Brain pericyte (primary cell): ENCODE measurements around the gene CHRM2.
"Not testable (repeated sequence)": the region's sequence is repeated elsewhere in the genome, so short reads cannot be mapped to it uniquely, and the experiment has no call there.

Source experiments
- DNase-seq: peaks from one replicate; pipeline ENCODE4 v3.0.0-alpha.2; 2012; ENCODE audit warnings: low read depth, low spot score

The CHRM2 gene

DNA sequence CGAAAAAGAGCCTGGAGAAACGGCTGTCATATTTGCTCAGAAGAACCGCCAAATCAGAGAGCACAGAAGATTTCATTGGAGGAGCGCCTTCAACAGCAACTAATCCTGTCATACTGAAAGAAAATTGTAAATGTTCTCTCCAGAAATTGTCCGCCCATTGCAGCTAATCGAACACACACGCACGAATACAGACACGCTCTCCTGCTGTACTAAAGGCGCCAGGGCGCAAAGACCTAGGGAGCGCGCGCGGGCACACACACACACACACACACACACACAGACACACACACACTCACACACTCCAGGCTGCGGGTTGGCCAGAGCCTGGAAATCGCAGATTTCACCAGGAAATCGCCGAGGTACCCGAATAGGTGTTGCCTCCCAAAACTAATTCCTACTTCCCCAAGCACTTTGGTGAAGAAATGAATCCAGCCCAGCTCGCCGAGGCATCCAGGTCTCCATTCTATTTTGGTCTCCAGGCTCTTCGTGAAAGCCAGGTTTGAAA is at the start of gene CHRM2:
Gene CHRM2 (plus strand): TSS at position 157 of the 505 bp plus-strand sequence. CDS start 146,214 bp downstream, outside the sequence.
- no peak for DNase-seq

DNA sequence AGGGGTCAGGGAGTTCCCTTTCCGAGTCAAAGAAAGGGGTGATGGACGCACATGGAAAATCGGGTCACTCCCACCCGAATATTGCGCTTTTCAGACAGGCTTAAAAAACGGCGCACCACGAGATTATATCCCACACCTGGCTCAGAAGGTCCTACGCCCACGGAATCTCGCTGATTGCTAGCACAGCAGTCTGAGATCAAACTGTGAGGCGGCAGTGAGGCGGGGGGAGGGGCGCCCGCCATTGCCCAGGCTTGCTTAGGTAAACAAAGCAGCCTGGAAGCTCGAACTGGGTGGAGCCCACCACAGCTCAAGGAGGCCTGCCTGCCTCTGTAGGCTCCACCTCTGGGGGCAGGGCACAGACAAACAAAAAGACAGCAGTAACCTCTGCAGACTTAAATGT is 37.1 kb upstream of the CHRM2 start:
- not testable (repeated sequence) for DNase-seq

DNA sequence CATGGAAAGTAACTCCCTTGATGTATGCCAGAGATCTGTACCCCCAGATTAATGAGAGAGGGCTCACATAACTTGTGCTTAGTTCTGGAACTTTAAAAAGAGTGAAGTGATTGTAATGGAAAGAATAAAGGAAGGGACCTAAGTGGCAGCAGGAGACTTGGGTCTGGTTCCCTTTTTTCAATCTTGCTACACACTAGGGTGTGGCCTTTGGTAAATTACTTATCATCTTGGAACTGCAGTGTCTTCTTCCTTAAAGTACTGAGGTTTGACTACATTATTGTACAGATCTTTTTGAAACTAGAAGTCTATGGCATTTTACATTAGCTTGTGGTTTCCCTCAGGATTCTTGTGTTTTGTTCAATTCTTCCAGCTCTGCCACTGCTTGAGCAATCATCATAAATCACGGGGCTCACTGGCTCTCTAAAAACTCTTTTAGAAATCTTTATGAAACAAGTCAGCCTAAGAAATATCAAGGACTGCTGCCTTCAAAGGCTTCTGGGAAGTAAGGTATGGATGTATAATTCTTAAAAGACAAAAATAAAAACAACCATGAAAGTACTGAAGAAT is 22.5 kb upstream of the CHRM2 start:
- DNase-seq, result no peak

DNA sequence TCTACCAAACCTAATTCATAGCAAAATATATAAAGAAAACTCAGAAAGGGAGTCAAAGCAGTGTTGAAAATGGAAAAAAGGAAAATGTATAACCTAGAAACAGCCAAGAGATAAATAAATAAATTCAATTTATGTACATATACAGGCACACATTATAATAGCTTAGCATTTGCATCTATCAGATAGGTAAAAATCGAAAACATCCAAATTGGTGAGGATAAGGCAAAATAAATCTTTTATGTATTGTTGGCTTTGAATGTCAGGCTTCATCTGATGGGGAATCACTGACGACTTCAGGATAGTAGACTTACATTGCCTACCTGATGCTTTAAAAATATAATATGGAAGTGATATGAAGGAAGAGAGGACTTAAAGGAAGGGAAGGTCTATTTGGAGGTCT is 20.6 kb upstream of the CHRM2 start:
- DNase-seq, result no peak

DNA sequence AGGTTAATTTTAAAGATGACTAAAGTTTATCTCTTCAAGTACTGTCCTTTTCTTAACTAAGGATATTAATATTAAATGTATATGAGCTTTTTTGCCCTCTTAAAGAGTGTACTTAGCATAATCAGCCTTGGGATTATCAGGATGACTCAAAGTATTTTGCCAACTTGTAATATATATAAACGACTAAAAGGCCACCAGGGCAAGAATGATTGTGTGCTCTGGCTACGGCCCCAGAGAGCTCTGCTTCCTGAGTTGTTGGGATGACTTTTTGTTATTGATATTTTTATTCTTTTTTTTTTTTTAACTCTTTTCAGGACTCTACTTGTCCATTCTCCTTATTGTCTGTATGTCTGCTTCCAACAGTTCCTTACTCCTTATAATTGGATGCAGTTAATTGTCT is 14.8 kb upstream of the CHRM2 start:
- no peak for DNase-seq

DNA sequence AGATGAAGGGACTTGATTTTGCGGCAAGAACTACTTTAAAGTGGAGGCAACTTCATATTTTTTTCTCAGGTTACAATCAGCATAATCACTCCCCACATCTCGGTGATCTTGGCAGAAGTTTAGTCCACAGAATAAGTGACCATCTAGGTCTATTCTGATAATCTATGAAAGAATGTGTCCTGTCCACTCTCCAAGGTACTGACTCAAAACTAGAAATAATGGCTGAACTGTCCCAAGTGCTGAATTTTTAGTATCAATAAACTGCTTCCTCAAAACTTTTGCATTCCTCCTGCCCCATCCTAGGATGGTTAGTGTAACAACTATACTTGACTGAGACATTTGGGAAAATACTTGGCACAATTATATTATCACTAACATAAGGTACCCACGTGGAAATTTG is 10.9 kb upstream of the CHRM2 start:
- no peak for DNase-seq

DNA sequence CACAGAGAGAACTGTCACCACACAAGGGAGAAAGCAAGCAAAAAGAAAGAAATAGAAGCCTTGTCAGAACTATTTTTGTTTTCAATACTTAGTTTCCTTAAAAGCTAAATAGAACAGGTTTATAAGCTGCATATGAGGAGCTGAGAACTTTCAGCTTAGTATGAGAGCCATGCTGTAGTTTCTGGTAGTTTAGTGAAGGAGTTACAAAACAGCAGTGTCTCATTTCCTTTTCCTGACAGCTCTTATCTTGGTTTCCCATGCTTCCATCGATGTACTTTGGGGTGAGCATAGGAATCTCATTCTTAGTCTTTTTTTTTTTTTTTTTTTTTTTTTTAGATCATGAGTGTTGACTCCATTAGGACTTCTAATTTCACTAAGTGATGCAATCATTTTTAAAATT is 8.6 kb upstream of the CHRM2 start:
- DNase-seq, result no peak

DNA sequence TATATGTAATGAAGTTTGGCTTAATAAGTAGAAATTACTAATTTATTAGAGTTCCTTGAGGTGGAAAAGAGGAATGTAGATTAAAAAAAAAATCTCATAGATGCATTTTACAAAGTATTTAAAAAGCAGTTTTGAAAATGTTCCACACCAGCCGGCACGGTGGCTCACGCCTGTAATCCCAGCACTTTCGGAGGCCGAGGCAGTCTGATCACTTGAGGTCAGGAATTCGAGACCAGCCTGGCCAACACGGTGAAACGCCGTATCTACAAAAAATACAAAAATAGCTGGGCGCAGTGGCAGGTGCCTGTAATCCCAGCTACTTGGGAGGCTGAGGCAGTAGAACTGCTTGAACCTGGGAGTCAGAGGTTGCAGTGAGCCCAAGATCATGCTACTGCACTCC is 3.2 kb upstream of the CHRM2 start:
- DNase-seq, result no peak

DNA sequence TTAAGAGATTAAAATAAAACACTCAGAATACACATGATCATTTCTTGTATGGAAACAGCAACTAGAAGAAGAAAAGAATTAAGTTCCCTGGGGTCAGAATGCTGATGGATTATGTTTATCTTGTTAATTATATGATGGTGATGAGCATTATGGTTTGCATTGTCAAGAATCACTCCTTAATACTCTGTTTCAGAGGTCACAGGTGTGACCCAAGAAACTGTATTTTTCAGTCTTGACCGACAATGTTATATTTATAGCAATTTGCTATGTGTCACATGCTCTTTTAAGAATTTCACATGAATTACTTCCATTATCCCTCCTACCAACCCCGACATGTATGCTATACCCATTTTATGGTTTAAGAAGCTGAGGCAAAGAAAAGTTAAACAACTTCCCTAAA is 2.7 kb upstream of the CHRM2 start:
- no peak for DNase-seq

DNA sequence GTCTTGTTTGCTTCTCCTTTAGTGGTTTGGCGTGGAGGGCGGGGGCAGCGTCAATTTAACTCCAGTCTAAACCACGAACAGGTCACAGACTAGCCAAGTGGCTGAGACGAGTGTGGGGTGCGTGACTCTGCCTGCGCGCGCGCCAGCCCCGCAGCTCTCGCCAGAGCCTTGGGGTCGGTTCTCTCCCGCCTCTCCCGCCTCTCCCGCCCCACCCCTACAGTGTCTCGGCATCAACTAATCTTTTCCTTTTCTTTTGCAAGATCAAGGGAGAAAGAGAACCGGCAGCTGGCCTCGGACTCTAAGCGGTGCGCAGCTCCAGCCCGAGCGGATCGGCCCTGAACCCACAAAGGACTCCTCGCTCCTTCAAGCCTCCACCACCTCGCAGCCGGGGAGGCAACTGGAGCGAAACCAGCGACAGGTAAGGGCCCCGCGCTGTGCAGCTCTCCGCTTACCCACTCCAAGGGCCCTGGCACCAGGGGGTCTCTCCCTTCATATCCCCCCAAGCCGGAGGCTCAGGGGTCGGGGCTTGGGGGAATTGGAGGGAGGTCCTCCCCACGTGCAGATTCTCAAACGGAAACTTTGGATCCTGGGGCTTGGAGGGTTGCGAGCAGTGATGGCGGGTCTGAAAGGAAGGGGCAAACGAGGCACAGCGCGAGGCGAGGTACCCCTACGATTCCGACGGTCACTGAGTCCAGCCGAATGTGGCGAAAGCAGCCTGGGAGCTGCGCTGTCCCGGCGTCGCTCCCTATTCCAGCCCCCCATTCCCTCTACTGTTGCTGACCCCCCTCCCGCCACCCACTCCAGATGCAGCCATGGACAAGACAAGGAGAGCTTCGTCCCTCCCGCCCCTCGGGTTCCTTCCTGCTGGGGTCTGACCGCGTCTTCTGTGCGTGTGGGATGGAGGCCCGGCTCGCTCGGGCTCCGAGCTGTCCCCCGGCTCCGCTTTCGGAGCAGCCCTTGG is 829 bp downstream of the CHRM2 start:
- no peak for DNase-seq

DNA sequence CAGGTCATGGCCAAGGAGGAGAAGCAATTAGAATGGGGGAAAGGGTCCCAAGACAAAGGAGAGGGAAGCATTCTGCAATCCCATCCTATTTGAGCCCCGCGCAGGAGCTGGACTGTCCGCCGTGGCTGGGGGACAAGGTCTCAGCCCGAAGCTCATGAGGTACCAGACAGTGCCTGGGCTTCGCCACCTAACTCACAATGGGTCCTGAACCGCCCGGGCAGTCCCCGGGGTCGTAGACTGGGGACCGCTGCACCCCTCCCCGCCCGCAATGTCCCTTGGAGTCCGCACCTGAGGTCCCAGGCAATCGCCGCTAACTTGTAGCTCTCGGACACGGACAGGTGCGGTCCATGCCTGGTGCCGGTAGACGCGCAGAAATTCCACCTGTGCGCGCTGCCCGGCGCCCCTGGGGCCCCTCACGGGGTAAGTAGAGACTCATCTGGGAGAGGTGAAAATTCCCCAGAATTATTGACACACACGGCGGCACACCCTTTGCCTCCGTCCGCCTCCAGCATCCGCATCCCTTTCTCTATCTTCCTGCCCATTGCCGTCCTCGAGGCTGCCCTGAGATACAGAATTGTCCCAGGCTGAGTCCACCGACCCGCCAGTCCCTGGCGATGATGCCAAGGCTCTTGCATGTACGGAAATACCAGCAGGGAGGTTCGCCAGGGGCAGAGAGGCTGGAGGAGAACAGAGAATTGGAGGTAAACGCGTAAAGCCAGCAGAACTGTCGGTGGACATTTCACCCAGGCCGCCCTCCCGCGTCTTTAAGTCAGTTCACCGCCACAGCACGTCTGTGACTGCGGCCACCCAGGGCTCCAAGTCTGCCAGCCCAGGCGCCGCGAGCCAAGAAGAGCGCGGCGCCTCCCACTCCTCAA is 1.8 kb downstream of the CHRM2 start:
- no peak for DNase-seq

DNA sequence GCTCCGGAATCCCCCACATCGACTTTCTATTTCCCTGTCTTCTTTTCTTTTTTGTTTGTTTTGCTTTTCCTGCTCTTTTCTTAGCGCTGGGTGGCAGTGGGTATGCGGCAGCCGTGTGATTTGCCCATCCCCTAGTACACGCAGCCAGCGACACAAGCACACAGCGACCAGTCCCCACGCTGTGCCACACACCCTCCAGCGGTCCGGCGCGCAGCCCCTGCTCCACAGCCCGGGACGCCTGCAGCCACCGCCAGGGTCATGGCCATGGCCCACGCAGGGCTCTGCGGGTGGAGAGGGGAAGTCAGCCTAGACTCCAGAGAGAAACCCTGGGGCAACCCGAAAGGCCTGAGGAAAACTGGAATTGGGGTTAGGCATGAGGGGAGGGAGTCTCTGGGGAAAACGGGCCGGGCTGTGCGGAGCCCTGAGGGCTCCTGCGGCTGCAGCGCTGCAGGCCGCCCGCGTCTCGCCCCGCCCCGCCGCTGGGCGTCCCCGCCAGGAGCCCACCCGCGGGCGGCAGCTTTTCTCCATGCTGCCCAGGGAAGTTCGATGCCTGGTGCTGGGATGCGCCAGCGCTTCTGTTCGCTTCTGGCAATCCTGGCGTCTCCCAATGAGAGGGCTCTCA is 2.5 kb downstream of the CHRM2 start:
- DNase-seq, result no peak

DNA sequence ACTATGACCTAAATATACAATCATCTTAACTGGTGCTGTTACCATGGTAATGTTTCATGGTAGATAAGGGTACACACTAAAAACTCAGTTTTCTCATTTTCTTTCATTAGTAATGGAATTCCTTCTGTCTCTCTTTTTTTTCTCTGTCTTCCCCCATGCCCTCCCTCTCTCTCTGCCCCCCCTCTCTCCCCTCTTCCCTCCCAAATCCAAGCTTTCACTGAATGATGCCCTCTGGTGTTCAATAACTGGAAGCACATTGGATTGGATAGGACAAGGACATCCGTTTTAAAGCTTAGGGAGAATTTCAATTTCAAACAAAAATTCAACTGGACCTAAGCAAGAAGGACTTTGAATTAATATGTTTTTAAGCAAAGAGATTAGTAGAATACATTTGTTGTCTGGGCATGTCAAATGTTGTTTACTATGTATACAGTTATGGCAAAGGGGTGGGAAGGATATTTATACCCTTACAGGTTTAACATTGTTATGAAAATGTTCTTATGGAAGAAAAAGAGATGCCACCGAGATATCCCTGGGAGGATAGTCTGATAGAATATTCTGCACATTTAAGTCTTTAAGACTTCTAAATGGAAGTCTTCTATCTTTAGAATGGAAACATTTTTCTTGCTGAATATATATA is 6.1 kb downstream of the CHRM2 start:
- no peak for DNase-seq

DNA sequence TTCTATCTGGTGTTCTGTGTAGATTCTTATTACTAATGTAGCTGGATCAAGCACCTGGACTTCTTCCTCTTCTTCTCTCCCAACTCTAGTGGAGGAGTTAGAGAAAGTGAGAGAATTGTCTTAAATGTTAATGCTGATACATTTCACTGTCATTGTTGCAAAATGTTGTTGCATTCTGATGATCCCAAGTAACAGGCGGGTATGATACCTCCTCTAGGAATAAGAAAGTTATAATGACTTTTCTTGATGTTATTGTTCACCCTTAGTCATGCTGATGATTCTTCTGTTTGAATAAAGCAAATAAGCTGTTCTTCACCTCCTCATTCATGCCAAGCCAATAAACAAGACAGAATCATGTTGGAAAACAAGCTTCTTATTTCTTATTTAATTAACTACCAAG is 9.1 kb downstream of the CHRM2 start:
- no peak for DNase-seq

DNA sequence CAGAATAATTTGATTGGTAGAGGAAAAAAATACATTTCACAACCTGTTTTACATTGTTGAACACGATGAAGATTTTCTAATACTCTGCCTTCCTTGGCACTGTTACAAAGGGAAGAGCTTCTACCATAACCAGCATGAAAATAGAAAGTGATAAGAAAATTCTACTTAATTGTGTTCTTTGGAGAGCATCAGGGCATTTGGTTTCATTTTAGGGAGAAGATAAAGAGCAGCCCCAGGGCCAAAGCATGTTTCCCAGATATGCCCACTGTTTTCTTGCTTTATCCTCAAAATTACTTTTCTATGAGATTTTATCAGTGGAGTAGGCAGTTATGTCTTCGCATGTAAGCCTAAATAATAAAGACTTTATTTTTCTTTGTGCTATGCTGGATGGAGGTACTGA is 9.5 kb downstream of the CHRM2 start:
- no peak for DNase-seq

DNA sequence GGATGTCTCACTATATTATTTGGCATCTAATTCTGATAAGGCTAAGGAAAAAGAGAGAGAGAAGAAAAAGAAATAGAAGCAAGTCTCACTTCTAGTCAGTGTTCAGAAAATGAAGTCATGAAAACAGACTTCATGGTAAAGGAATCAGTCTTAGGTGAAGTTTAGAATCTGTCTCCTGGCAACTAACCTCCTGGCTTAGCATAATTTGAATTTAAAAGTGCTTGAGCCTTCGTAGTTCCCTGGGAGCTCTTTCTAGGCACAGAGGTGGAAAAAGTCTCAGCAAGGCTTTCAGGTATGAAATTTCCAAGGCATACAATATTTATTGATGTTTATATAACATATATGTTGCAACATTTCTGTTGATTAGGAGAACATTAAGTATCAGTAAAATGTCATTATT is 10.4 kb downstream of the CHRM2 start:
- no peak for DNase-seq

DNA sequence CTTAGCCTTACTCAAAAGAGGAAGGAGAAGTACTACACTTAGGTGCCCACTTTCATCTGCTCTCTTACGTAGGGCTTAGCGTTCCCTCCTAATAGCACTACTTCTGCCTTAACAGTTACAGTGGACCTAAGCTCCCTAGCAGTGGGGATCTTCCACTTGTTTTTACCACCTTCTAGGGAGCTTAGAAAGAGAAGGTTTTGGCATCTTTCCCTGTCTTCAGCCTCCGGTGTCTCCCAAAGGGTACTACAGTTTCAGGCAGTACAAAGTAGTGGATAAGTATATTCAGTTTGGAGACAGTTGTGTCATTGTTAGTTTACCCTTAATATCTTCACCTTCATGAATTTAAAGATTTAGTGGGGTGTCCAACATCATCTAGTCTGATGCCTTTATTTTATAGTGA is 14.6 kb downstream of the CHRM2 start:
- no peak for DNase-seq

DNA sequence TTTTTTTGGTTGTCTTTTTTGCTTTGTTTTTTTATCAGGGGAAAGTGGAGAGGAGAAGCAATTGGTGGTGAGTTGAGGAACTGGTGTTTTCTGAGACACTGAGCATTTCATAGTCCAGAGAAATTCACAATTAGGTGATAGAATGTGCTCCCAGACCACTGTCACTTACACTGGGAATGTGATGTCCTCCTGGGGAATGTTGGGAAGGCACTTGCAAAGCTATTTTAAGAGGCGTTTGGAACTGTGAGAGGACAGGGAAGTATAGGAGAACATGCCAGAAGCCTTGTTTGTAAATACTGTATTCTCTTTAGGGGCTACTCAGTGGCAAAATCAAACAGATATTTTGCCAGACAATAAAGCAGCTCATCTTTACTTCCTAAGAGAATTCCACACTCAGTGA is 16.0 kb downstream of the CHRM2 start:
- DNase-seq, result no peak

DNA sequence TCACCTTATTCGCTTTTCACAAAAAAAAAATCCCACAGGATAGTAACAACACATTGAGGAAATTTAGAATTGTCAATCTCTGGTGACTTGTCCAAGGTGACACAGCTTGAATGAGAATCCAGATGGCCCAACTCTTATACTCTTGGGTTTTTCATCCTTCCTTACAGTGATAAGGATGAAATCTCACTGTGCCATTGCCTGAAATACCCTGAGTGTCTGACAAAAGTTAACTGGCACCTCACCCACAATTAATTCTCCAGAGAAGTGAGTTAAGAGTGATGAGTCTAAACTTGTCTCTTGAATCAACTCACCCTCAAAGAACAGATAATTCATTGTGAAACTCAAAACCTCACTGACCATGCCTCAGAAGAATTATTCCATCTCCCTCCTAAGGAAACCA is 18.9 kb downstream of the CHRM2 start:
- DNase-seq, result no peak

DNA sequence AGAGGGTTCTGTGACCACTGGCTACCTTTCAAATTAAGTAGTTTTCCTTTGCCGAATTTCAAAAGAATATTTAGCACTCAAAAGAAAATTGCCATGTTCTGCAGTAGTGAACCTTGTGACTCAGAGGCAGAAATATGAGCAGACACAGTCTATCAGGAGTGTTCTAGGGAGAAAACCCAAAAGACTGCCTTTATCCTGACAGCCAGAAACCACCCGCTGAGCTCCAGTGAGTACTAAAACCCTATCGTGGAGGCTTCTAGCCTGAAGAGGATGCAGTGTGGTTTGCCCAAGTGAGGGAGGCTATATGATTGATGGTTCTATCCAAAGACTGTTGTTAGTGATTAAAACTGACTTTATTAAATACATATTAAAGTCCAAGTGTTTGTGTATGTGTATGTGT is 21.9 kb downstream of the CHRM2 start:
- DNase-seq, result no peak

DNA sequence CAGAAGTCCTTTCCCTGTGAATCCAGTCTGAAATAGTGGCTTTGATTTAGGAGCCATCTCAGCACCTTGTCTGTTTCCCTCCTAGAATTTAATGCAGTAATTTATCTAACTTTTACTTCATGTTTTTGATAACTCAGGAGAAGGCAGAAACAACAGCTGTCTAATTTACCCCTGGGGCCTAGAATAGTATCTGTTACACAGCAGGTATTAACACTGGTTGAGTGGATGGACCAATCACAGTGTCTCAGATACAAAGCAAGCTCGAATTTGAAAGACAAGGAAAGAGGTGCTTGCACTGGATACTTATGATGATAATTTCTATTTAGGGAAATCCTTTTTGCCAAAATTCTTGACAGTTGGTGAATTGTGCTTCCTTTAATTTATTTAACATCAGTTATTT is 23.4 kb downstream of the CHRM2 start:
- no peak for DNase-seq
